Measurements from ENCODE around the gene WWP2. TPM values are rescaled to one million over a fixed set of nuclear protein-coding genes. Genes with fewer than 3 reads are reported as not detected.

WWP2 gene
- total RNA-seq, 1 donor from 2014 or later = 39.9 TPM

- peaks cover 52% of the 10 kb centered on the region for H3K4me1 Mint-ChIP-seq (ENCODE audit: low read depth)
- TF ChIP-seq CTCF (IDR thresholded peaks at IDR 0.05) = no peak
- H3K4me3 Mint-ChIP-seq (ENCODE audit: unreplicated experiment) = no peak overlapping the region
- no peaks in the 10 kb centered on the region for H3K27me3 Mint-ChIP-seq (ENCODE audit: low read depth)
- H3K27ac Mint-ChIP-seq (ENCODE audit: unreplicated experiment) = no peak overlapping the region
- no peaks in the 10 kb centered on the region for H3K9me3 Mint-ChIP-seq (ENCODE audit: low read depth)
- peaks cover 31% of the 10 kb centered on the region for H3K36me3 Mint-ChIP-seq (ENCODE audit: low read depth)
- peak; percentile 61 for DNase-seq (ENCODE audit: low spot score)
Observed at GRCh38 chr16:69929480-69929879, 167.3 kb downstream of the WWP2 start.

- H3K27me3 Mint-ChIP-seq (ENCODE audit: low read depth) = no peaks in the 10 kb centered on the region
- H3K9me3 Mint-ChIP-seq (ENCODE audit: low read depth) = no peaks in the 10 kb centered on the region
- TF ChIP-seq CTCF (IDR thresholded peaks at IDR 0.05) = peak; percentile 93
- no peak overlapping the region for H3K4me3 Mint-ChIP-seq (ENCODE audit: unreplicated experiment)
- H3K4me1 Mint-ChIP-seq (ENCODE audit: low read depth) = peaks cover 44% of the 10 kb centered on the region
- DNase-seq (ENCODE audit: low spot score) = peak; percentile 68
- H3K36me3 Mint-ChIP-seq (ENCODE audit: low read depth) = peaks cover 31% of the 10 kb centered on the region
- H3K27ac Mint-ChIP-seq (ENCODE audit: unreplicated experiment) = no peak overlapping the region
Observed at GRCh38 chr16:69930117-69930776, 168.1 kb downstream of the WWP2 start.

GRCh38 chr16:69931631-69932030 lies 169.5 kb downstream of the WWP2 start:
- Mint-ChIP-seq H3K27me3 (ENCODE audit: low read depth) (no peaks in the 10 kb centered on the region), H3K9me3 (ENCODE audit: low read depth) (no peaks in the 10 kb centered on the region), H3K4me1 (ENCODE audit: low read depth) (peaks cover 30% of the 10 kb centered on the region), H3K36me3 (ENCODE audit: low read depth) (peaks cover 37% of the 10 kb centered on the region), H3K27ac (ENCODE audit: unreplicated experiment) (no peak overlapping the region), H3K4me3 (ENCODE audit: unreplicated experiment) (no peak overlapping the region)
- TF ChIP-seq CTCF (IDR thresholded peaks at IDR 0.05) = no peak
- DNase-seq (ENCODE audit: low spot score) = peak; percentile 62

- H3K4me1 Mint-ChIP-seq (ENCODE audit: low read depth) = peaks cover 24% of the 10 kb centered on the region
- no peak overlapping the region for H3K4me3 Mint-ChIP-seq (ENCODE audit: unreplicated experiment)
- no peaks in the 10 kb centered on the region for H3K27me3 Mint-ChIP-seq (ENCODE audit: low read depth)
- peak; percentile 36 for DNase-seq (ENCODE audit: low spot score)
- no peak for TF ChIP-seq CTCF (IDR thresholded peaks at IDR 0.05)
- H3K27ac Mint-ChIP-seq (ENCODE audit: unreplicated experiment) = peak overlapping the region; percentile 66
- H3K36me3 Mint-ChIP-seq (ENCODE audit: low read depth) = peaks cover 42% of the 10 kb centered on the region
- H3K9me3 Mint-ChIP-seq (ENCODE audit: low read depth) = no peaks in the 10 kb centered on the region
Observed at GRCh38 chr16:69932228-69932627, 170.1 kb downstream of the WWP2 start.

- Mint-ChIP-seq H3K36me3 (ENCODE audit: low read depth) (peaks cover 47% of the 10 kb centered on the region), H3K4me3 (ENCODE audit: unreplicated experiment) (no peak overlapping the region), H3K9me3 (ENCODE audit: low read depth) (no peaks in the 10 kb centered on the region), H3K27ac (ENCODE audit: unreplicated experiment) (no peak overlapping the region), H3K27me3 (ENCODE audit: low read depth) (no peaks in the 10 kb centered on the region), H3K4me1 (ENCODE audit: low read depth) (peaks cover 19% of the 10 kb centered on the region)
- TF ChIP-seq CTCF (IDR thresholded peaks at IDR 0.05) = no peak
- peak; percentile 85 for DNase-seq (ENCODE audit: low spot score)
Observed at GRCh38 chr16:69932691-69933392, 170.7 kb downstream of the WWP2 start.

Data from chondrocyte (in vitro differentiated cells).